ENCODE results near the gene VAMP2.
A peak's percentile ranks its signal among the peaks of the same experiment; 100 is the strongest.

The VAMP2 gene

GRCh38 chr17:8128125-8128784 lies 34.5 kb downstream of the VAMP2 start:
- DNase-seq (ENCODE audit: low spot score), result no peak
- no peaks in the 10 kb centered on the region for H3K36me3 ChIP-seq (ENCODE audit: low read depth)
- no peaks in the 10 kb centered on the region for H3K9me3 ChIP-seq (ENCODE audit: severe bottlenecking)
- no peak overlapping the region for H3K4me3 ChIP-seq (ENCODE audit: severe bottlenecking)
- no peak for TF ChIP-seq CTCF (IDR thresholded peaks at IDR 0.05; ENCODE audit: poor library complexity, severe bottlenecking)
- ATAC-seq (ENCODE audit: low read depth), result no peak
- H3K27ac ChIP-seq (ENCODE audit: poor library complexity, severe bottlenecking), result no peak overlapping the region
- no peaks in the 10 kb centered on the region for H3K27me3 ChIP-seq (ENCODE audit: insufficient read depth, poor library complexity, severe bottlenecking)
- peaks cover 5% of the 10 kb centered on the region for H3K4me1 ChIP-seq (ENCODE audit: insufficient read depth, poor library complexity, severe bottlenecking)

GRCh38 chr17:8126491-8127066 lies 36.2 kb downstream of the VAMP2 start:
- no peaks in the 10 kb centered on the region for H3K36me3 ChIP-seq (ENCODE audit: low read depth)
- ATAC-seq (ENCODE audit: low read depth) (peak; percentile 27), DNase-seq (ENCODE audit: low spot score) (no peak)
- H3K27me3 ChIP-seq (ENCODE audit: insufficient read depth, poor library complexity, severe bottlenecking), result no peaks in the 10 kb centered on the region
- H3K27ac ChIP-seq (ENCODE audit: poor library complexity, severe bottlenecking), result peak overlapping the region; percentile 36
- TF ChIP-seq CTCF (IDR thresholded peaks at IDR 0.05; ENCODE audit: poor library complexity, severe bottlenecking), result no peak
- no peaks in the 10 kb centered on the region for H3K9me3 ChIP-seq (ENCODE audit: severe bottlenecking)
- peak overlapping the region; percentile 46 for H3K4me3 ChIP-seq (ENCODE audit: severe bottlenecking)
- peaks cover 5% of the 10 kb centered on the region for H3K4me1 ChIP-seq (ENCODE audit: insufficient read depth, poor library complexity, severe bottlenecking)

- no peak for ATAC-seq (ENCODE audit: low read depth)
- Histone ChIP-seq H3K27me3 (ENCODE audit: insufficient read depth, poor library complexity, severe bottlenecking) (no peaks in the 10 kb centered on the region), H3K4me1 (ENCODE audit: insufficient read depth, poor library complexity, severe bottlenecking) (peaks cover 5% of the 10 kb centered on the region), H3K4me3 (ENCODE audit: severe bottlenecking) (peak overlapping the region; percentile 46), H3K9me3 (ENCODE audit: severe bottlenecking) (no peaks in the 10 kb centered on the region), H3K36me3 (ENCODE audit: low read depth) (no peaks in the 10 kb centered on the region), H3K27ac (ENCODE audit: poor library complexity, severe bottlenecking) (peak overlapping the region; percentile 36)
- no peak for TF ChIP-seq CTCF (IDR thresholded peaks at IDR 0.05; ENCODE audit: poor library complexity, severe bottlenecking)
- no peak for DNase-seq (ENCODE audit: low spot score)
These were observed 36.7 kb downstream of the VAMP2 start for GRCh38 chr17:8125947-8126490.

GRCh38 chr17:8125154-8125946 lies 37.4 kb downstream of the VAMP2 start:
- peak overlapping the region; percentile 46 for H3K4me3 ChIP-seq (ENCODE audit: severe bottlenecking)
- no peak for TF ChIP-seq CTCF (IDR thresholded peaks at IDR 0.05; ENCODE audit: poor library complexity, severe bottlenecking)

More at GRCh38 chr17:8125154-8125946, 37.4 kb downstream of the VAMP2 start:
- DNase-seq (ENCODE audit: low spot score) (no peak), ATAC-seq (ENCODE audit: low read depth) (no peak; the same call in 2 of the 3 replicates)
- Histone ChIP-seq H3K4me1 (ENCODE audit: insufficient read depth, poor library complexity, severe bottlenecking) (peaks cover 5% of the 10 kb centered on the region), H3K27ac (ENCODE audit: poor library complexity, severe bottlenecking) (peak overlapping the region; percentile 57), H3K27me3 (ENCODE audit: insufficient read depth, poor library complexity, severe bottlenecking) (no peaks in the 10 kb centered on the region), H3K9me3 (ENCODE audit: severe bottlenecking) (no peaks in the 10 kb centered on the region), H3K36me3 (ENCODE audit: low read depth) (no peaks in the 10 kb centered on the region)
